GM21723 (cell line): ENCODE data around the gene RAB31.
"Not testable (repeated sequence)": the region's sequence is repeated elsewhere in the genome, so short reads cannot be mapped to it uniquely, and the experiment has no call there.

Source experiments
- ATAC-seq: cut with Tn5 transposase; IDR thresholded peaks from one replicate; pipeline ENCODE4 v1.9.1; 2021; ENCODE audit warnings: mild to moderate bottlenecking, moderate library complexity; ENCODE audit not compliant: unreplicated experiment

RAB31 gene

GRCh38 chr18:9756271-9756932 lies 48.3 kb downstream of the RAB31 start:
- no peak for ATAC-seq

- no peak for ATAC-seq
These were observed 48.9 kb downstream of the RAB31 start for GRCh38 chr18:9756933-9757470.

GRCh38 chr18:9757827-9758621 lies 49.9 kb downstream of the RAB31 start:
- ATAC-seq: no peak

GRCh38 chr18:9758624-9759075 lies 50.5 kb downstream of the RAB31 start:
- no peak for ATAC-seq

DNA sequence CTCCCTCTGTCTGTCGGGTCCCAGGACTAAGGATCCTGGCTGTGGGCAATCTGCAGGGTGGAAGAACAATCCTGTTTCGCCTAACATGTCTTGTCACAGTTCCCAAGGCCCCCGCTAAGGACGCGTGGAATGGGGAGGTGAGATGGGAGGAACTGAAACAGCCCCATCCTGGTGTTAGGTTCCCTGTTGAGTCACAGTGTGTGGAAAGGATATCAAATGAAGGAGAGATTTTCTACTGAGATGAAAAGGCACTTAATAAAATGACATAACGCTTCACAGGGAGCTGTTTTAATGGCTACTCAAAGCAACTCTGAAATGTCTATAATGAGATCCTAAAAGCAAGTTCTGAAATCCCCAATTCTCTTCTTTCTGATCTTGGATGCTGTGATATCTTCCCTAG lies 52.5 kb downstream of the RAB31 start:
- no peak for ATAC-seq

DNA sequence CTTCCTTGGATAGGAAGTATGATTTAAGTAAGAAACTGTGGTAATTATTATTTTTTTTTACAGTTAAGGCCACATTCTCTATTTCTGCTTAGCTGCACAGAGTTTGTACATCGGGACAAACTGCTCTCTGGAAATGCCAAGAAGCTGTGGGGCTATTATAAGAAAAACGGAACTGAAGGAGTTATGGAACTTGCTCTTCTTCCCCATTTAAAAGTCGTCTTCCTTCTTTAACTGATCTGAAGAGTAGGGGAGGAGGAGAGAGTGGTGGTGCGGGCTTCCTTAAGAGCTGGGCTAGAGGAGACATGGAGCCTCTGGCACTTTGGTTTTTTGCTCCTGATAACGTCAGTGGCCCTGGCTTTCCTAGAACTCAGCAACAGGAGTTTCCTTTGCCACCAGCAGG lies 54.4 kb downstream of the RAB31 start:
- no peak for ATAC-seq

DNA sequence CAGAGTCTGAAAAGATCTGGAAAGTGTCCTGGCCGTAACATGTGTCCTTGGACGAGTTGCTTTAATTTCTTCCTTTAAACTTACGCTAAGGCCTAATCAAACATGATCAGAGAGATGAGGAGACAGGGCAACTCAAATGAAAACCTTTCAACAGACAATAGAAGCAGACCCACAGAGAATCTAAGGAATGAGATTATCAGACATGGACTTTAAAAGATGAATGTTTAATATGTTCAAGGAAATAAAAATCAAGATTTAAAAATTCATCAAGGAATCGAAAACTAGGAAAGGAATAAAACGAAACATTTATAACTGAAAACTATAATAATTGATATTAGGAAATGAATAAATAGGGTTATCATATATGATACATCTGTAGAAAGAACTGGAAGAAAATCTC lies 55.1 kb downstream of the RAB31 start:
- no peak for ATAC-seq

GRCh38 chr18:9764011-9764481 lies 55.9 kb downstream of the RAB31 start:
- ATAC-seq: no peak

DNA sequence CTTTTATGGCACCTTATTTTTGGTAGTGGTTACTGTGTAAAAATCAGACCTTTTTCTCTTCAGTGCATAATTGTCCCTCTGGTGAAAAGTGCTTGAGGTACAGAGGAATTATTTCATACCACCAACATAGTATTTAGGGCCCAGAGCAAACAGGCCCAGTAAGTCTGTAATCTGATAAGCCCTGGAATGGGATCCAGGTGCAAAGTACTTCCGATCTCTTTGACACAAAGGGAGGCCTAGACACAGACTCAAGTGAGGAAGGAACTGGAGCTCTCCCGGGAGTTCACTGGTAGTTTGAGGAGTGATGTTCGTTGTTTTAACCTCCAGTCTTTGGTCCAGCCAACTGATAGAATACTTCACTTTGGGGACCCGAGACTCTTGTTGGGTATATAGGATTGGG lies 57.4 kb downstream of the RAB31 start:
- no peak for ATAC-seq

DNA sequence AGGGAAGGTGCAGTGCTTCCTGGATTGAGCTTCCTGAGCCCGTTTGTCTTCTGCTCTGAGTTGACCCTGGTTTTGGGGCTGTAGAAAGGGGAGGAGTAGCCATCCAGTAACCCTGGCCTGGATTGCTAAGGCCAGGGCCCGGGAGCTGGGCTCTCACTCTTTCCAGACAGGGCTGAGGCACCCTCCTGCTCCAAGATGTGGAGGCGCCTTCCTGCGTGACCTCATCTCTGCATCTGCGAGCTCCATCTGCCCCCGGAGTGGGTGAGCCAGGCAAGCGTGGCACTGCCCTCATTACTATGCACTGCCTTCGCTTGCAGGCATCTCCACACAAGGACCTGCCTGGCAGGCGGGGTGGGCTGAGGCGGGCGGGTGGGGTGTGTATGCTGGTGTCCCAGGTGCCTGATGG lies 58.0 kb downstream of the RAB31 start:
- no peak for ATAC-seq

DNA sequence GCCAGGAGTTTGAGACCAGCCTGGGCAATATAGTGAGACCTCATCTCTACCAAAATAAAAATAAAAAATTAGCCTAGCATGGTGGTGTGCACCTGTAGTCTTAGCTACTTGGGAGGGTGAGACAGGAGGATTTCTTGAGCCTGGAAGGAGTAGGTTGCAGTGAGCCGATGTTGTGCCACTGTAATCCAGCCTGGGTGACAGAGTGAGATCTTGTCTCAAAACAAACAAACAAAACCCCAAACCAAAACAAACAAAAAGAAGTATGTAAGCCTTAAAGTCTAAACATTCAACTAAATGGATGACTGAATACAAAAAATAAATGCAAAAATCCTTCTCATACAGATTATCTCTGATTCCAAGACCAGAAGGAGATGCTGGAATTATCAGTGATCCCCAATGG lies 58.6 kb downstream of the RAB31 start:
- ATAC-seq: no peak

DNA sequence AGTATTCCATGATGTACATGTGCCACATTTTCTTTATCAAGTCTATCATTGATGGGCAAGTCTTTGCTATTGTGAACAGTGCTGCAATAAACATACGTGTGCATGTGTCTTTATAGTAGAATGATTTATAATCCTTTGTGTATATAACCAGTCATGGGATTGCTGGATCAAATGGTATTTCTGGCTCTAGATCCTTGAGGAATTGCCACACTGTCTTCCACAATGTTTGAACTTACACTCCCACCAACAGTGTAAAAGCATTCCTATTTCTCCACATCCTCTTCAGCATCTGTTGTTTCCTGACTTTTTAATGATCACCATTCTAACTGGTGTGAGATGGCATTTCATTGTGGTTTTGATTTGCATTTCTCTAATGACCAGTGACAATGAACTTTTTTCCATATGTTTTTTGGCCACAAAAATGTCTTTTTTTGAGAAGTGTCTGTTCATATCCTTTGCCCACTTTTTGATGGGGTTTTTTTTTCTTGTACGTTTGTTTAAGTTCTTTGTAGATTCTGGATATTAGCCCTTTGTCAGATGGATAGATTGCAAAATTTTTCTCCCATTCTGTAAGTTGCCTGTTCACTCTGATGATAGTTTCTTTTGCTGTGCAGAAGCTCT lies 60.1 kb downstream of the RAB31 start:
- not testable (repeated sequence) for ATAC-seq

- ATAC-seq: not testable (repeated sequence)
These were observed 62.0 kb downstream of the RAB31 start for GRCh38 chr18:9770111-9770510.

DNA sequence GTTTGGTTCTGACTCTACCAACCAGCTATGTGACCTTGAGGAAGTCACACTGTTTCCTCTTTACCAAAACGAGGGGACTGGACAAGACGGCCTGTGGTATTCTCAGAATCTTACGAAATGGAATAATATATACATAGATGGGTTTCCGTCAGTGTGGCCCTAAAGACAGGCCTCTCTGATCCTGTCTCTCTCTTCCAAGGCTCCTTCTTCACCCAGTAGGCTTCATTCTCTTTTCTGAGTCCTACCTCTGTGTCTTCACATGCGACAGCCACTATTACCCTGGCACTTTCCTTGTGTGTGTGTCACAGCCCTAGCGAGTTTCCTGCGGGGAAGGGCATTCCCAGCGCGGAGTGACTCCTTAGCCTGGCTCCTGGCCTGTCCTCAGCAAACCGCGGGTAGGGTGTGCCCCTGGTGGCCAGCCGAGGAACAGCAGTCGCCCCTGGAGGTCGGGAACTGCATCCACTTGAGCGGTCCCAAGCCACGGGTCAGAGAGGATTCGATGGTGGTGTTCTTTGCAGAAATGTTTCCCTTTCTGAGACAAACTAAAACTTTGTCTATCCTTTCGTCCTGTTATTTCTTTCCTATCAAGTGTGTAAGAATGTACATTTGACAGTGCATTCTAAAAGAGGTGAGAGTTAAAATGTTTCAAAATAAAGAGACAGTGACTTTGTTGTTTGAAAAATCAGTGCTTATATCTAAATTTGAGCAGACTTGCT lies 63.3 kb downstream of the RAB31 start:
- ATAC-seq: peak; percentile 77

DNA sequence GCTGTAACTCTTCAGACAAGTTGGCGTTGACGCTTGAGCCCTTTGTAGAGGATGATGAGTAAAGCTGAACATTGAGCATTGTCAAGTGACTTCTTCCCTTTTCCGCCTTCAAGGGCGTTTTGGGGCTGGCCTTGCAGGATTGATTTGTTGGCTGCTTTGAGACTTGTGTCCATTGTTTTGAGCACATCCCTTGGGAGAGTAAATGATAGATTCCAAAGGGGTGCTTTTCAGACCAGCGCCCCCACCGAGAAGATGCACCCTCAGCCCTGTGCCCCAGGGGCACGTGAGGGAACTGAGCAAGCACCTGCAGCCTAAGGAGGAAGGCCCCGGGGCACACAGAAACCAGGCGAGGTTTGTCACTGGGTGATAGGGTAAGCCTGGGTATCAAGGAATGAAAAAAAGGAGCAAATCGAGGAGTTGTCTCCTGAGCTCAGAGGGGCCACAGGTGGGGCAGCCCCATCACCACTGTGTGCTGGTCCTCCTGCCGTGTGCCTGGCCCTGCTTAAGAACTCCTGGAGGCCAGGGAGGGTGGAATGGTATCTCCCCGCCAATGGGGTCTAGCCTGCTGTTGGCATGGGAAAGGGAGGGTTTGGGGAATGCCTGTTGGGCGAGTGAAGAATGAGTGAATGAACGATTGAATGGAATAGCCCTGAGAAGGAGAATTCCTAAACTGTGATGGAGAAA lies 64.0 kb downstream of the RAB31 start:
- ATAC-seq: no peak

- no peak for ATAC-seq
These were observed 65.0 kb downstream of the RAB31 start for GRCh38 chr18:9772847-9773677.

- no peak for ATAC-seq
These were observed 66.0 kb downstream of the RAB31 start for GRCh38 chr18:9774150-9774549.

DNA sequence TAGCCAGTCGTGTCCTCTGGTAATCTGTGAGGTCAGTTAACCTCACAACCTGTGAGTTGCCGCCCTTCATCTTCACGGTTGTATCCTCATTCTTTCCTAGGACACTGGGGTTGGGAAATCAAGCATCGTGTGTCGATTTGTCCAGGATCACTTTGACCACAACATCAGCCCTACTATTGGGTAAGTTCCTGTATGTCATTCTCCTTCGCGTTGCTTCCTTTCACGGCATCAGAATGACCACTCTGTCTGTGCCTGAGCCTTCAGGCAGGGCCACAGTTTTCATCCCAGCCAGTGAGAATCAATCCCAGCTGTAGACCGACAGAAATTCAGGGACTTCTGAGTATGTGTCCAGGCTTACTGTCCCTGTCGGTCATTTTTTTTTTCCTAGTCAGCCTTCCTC lies 67.1 kb downstream of the RAB31 start:
- no peak for ATAC-seq

- no peak for ATAC-seq
These were observed 71.5 kb downstream of the RAB31 start for GRCh38 chr18:9779630-9780029.
